Limb (tissue), 2 donors: ENCODE data around the gene LOC101059915.
"Not testable (repeated sequence)": the region's sequence is repeated elsewhere in the genome, so short reads cannot be mapped to it uniquely, and the experiment has no call there.

ENCODE experiments used
- DNase-seq, 2 donors: peaks; one replicate each; pipeline ENCODE4 v3.0.0-alpha.2; 2016; ENCODE audit errors: extremely low spot score in 2 of 2

The LOC101059915 gene

GRCh38 chrX:71638409-71638808 lies 28.9 kb upstream of the LOC101059915 start:
- no peak for DNase-seq

- DNase-seq, result no peak
Measured at GRCh38 chrX:71640002-71640401, 27.3 kb upstream of the LOC101059915 start.

GRCh38 chrX:71644406-71644805 lies 22.9 kb upstream of the LOC101059915 start:
- not testable (repeated sequence) for DNase-seq

GRCh38 chrX:71650333-71650969 lies 16.9 kb upstream of the LOC101059915 start:
- no peak for DNase-seq

- DNase-seq, result peak; percentile 26 to 47
Measured at GRCh38 chrX:71652405-71652804, 14.9 kb upstream of the LOC101059915 start.

GRCh38 chrX:71653344-71653743 lies 14.0 kb upstream of the LOC101059915 start:
- no peak for DNase-seq

- DNase-seq, result no peak
Measured at GRCh38 chrX:71657267-71657666, 10.1 kb upstream of the LOC101059915 start.

- no peak for DNase-seq
Measured at GRCh38 chrX:71659342-71659741, 8.0 kb upstream of the LOC101059915 start.

GRCh38 chrX:71659959-71660358 lies 7.4 kb upstream of the LOC101059915 start:
- DNase-seq, result no peak

GRCh38 chrX:71660562-71661416 lies 6.6 kb upstream of the LOC101059915 start:
- no peak for DNase-seq

GRCh38 chrX:71661919-71662318 lies 5.4 kb upstream of the LOC101059915 start:
- DNase-seq, result no peak

- DNase-seq, result not testable (repeated sequence)
Measured at GRCh38 chrX:71662654-71663053, 4.7 kb upstream of the LOC101059915 start.

- not testable (repeated sequence) for DNase-seq
Measured at GRCh38 chrX:71663238-71663637, 4.1 kb upstream of the LOC101059915 start.

GRCh38 chrX:71664202-71664601 lies 3.1 kb upstream of the LOC101059915 start:
- not testable (repeated sequence) for DNase-seq

- DNase-seq, result no peak
Measured at GRCh38 chrX:71664889-71665491, 2.4 kb upstream of the LOC101059915 start.

GRCh38 chrX:71665747-71666146 lies 1.6 kb upstream of the LOC101059915 start:
- DNase-seq, result no peak

- DNase-seq, result no peak
Measured at GRCh38 chrX:71666240-71667223, 814 bp upstream of the LOC101059915 start.

GRCh38 chrX:71668248-71668595 lies 876 bp downstream of the LOC101059915 start:
- no peak for DNase-seq

GRCh38 chrX:71669492-71669891 lies 2.1 kb downstream of the LOC101059915 start:
- no peak for DNase-seq

- not testable (repeated sequence) for DNase-seq
Measured at GRCh38 chrX:71669947-71670346, 2.6 kb downstream of the LOC101059915 start.
